HG02970 (cell line): ENCODE measurements around the gene ITPKB.

ENCODE experiments used
- ATAC-seq: cut with Tn5 transposase; IDR thresholded peaks from one replicate; pipeline ENCODE4 v1.9.1; 2021; ENCODE audit warnings: mild to moderate bottlenecking, moderate library complexity, moderate number of reproducible peaks; ENCODE audit not compliant: unreplicated experiment, low FRiP score

The ITPKB gene

DNA sequence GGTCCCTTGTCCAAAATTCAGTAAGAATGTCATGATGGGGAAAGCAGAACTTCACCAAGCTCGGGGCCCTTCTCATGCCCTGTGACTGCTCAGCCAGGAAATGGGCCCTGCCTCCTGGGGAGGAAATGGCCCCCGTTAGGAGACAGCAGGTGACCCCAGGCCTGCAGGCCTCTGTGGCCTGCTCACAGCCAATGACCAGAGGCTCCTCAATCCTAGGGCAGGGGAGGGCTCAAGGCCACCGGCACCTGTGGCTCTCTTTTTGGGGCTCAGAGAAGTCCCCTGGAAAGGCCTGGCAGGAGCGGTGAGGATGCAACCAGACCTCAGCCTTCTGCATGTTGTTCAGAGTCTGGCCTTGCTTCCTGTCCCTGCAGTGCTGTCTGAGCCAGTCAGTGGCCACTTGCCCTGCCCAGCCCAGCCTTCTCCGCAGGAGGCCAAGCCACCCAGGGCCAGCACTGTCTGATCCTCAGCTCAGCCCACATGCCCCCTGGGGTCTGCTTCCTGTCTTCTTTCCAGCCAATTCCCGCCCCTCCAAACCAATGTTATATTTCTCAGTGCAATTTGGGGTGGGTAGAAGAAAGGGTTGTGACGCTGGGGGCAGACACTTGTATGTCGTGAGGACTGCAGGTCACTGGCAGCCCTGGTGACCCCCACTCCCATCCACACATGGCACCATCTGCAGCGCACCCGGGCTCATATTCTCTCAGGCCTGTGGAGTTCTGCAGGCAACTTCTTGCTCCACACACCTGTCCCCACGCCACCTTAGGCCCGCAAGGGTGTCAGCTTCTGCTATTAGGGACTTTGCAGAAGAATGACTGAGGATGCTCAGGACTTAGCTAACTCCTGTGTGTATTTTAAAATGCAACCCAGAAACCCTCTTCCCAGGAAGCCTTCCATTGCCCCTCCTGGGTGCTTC lies 83.6 kb downstream of the ITPKB start:
- ATAC-seq: no peak

- ATAC-seq: no peak
Measured at GRCh38 chr1:226654668-226655055, 84.4 kb downstream of the ITPKB start.

GRCh38 chr1:226654046-226654667 lies 84.9 kb downstream of the ITPKB start:
- no peak for ATAC-seq

GRCh38 chr1:226653311-226653921 lies 85.7 kb downstream of the ITPKB start:
- ATAC-seq: peak; percentile 52

GRCh38 chr1:226652613-226653012 lies 86.5 kb downstream of the ITPKB start:
- no peak for ATAC-seq

GRCh38 chr1:226651732-226652105 lies 87.4 kb downstream of the ITPKB start:
- no peak for ATAC-seq

DNA sequence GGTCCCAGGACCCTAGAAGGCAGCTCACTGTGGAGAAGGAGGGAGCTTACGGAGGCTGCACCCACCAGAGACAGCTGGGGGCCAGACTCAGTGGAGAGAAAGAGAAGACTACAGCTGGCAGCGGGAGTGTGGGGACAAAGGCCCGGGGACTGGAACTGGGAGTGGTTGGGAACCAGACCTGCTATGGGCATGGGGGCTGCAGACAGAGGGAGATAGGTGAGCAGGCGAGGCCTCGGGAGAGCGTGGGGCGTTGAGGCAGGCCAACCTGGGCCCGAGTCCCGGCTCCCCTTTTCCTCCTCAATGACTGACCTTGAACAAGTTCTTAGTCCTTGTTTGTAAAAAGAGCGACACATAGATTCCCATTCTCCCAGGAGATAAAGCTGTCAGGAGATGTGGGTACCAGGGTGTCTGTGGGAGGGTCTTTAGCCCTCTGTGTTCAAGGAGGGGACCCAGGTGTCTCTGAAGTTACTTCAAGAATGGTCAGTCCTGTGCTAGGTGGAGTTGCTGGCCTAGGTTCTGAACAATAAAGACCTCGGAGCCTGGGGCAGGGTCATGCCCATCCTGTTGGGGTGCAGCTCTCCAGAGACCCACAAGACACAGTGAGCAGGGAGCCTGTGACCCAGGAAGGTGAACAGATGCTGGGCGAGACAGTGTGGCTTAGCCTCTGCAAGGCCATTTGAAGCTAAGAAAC lies 87.9 kb downstream of the ITPKB start:
- ATAC-seq: no peak

DNA sequence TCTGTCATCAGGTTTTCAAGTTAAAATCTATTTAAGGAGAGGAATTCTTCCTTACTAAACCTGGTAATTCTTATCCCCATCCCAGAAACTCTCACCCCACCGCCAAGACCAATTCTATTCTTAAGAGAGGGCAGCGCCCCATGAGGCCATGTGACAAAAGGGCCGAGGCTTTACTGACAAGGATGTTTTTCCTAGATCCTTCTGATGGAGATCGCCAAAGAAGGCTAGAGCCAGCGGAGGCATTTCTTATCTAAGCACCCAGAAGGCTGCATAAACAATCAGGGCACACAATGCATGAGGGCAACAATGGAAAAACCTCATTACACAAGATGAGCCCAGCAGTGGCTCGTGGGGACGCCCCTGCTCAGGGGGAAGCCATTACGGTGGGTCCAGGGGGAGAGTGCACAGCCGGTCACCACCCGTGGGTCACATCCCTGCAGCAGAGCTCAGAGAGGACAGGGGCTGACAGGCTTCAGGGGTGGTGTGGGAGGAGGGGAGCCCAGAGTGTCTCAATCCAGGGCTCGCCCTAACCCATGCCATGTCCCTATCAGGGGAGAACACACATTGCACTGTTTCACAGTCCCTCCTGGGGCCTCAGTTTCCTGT lies 88.7 kb downstream of the ITPKB start:
- ATAC-seq: no peak

GRCh38 chr1:226649780-226650179 lies 89.3 kb downstream of the ITPKB start:
- ATAC-seq: no peak

DNA sequence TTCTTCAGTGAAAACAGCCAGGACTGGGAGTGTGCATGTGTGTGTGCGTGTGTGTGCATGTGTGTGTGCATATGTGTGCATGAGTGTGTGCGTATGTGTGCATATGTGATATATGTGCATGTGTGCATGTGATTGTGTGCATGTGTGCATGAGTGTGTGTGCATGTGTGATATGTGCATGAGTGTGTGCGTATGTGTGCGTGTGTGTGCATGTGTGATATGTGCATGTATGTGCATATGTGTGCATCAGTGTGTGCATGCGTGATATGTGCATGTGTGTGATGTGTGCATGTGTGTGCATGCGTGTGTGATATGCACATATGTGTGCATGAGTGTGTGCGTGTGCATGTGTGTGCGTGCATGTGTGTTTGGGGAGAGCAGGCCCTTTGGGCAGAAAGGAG lies 89.8 kb downstream of the ITPKB start:
- ATAC-seq: no peak

DNA sequence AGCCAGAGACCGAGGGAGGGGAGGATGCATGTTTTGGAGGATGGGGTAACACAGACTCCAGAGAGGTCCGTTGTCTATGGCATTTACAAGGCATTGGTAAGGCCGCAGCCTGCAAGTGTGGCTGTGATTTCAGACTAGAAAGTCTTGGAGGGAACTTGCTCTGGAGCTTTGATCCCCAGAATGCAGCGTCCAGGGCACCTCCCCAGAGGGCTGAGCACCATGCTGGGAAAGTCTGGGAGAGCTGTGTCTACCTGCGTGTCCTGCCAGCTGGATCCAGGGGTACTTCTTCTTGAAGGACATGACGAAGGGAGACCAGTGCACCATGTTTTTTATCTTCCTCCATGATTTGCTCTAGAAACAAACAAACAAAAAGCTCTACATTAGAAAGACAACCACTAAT lies 90.7 kb downstream of the ITPKB start:
- ATAC-seq: no peak

- ATAC-seq: no peak
Measured at GRCh38 chr1:226647719-226648118, 91.4 kb downstream of the ITPKB start.

DNA sequence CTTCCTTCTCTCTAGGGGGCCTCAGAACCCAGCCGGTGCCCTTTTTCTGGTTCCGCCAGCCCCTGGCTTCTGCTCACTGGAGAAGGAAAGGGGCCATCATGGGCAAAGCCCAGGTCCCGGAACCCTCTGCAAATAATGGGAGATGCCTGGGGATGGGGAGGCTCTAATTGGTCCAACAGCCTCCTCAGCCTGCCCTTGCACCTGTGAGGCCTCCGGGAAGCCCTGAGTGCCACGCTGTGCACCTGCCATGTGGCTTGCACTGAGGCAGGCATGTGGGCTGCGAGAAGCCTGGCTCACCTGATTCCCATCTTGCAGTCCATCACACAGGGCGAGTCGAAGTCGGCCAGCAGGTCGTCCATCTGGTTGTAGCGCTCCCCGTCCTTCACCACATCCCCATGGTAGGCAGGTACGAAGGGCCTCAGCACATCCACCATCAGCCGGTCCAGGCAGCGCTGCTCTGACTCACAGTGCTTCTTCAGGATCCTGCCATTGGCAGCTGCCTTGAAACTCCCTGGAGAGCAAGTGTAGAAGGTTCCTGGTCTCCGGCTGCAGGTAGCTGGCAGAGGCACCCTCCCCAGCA lies 92.1 kb downstream of the ITPKB start:
- no peak for ATAC-seq

DNA sequence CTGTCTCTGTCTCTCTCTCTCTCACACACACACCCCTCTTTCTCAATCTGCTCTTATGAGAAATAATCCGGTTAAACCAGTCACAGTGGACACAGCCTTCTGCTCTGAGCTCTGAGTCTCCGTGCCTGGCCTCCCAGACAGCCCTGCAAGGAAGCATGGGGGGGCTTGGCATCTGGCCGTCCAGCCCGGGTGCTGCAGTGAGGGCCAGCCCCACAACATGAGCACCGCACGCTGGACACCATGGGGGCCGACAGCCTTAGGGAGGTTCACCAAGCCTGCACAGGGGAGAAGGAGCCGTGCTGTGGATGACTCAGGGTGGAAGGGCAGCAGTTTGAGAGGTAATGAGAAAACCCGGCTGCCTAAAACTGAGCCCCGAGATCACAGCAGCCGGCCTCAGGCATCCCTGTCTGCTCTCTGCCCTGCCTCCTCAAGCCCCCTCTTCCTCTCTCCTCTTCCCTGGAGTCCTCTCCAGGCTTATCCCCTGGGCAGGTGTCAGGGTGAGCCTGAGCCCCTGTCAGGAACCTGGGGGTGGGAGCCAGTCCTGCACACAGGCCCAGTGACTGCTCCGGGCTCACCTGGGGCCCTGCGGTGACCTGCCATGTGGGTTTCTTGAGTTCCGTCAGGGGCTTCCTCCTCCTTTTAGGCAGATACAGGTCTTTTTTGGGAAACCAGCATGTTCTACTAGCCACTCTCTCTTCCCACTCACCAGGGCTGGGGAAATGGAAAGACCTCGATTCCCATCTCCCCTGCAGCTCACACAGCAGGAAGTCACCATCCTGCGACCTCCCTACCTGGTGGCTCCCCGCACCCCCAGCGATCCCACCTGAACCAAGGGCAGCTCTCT lies 92.8 kb downstream of the ITPKB start:
- no peak for ATAC-seq

DNA sequence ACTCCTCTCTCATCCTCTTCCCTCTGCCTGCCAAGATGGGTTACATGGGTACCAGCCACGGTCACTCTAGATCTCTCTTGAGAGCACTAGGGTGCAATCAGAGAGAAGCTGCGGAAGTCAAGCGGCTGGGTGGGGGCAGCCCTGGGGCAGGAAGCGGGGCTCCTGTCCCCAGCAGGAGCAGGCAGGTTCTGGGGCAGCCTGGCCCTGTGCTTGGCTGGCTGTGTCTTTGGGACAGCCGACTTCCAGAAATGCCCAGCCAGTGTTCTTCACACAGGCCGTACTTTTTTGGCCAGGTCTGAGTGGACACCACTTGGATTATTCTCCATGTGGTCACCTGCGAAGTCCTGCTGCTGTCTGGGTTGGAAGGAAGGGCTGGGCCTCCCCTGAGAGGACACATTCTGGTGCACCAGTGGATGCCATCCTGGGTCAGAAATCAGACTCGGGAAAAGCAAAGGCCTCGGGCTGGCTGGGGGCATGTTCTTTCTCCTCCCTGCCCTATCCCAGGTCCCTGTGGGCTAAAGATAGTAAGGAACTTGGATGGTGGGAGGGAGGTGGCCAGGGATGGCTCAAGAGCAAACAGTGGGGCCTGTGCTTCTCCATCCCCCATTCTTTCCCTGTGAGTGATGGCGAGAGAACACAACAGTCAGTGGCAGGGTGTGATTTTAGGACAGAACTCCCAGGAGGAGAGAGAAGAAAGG lies 93.7 kb downstream of the ITPKB start:
- ATAC-seq: no peak

DNA sequence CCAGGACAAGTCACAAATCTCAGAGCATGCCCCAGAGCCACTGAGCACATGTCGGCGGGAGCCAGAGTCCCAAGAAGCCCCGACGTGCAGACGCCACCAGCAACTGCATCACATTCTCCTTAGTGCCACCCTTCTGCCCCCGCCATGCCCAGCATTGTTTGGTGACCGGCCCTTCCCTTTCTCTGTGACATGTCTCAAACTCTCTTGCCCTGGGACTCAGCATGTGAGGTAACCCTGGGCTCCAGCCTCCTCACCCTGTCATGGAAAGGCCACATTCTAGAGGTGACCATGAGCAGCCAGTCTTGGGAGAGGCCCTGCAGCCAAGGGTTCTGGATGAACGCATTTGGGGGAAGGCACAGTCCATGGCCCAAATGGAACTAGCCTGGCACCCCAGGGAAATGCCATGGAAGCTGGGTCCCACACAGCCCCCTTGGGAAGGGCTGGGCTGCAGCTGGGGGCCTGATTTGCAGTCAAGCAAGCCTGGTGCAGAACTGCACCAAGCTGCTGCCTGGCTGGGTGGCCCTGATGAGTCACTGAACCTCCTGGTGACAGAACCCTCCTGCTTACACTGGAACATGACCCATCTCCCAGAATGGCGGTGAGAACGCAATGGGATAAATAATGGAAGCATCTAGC lies 94.4 kb downstream of the ITPKB start:
- no peak for ATAC-seq

GRCh38 chr1:226643611-226644540 lies 95.2 kb downstream of the ITPKB start:
- no peak for ATAC-seq
